ENCODE results near the gene HNRNPM.
"Not testable (repeated sequence)": the region's sequence is repeated elsewhere in the genome, so short reads cannot be mapped to it uniquely, and the experiment has no call there.

Gene HNRNPM

DNA sequence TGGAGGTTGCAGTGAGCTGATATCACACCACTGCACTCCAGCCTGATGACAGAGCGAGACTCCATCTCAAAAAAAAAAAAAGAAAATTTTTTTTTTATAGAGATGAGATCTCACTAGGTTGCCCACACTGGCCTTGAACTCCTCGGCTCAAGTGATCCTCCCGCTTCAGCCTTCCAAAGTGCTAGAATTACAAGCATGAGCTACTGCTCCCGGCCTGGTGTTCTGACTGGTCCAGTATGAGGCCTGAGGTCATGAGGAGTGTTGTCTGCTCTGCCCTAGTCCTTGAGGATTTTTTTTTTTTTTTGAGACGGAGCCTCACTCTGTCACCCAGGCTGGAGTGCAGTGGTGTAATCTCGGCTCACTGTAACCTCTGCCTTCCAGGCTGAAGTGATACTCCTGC, 19.4 kb upstream of the HNRNPM start:
- DNase-seq (ENCODE audit: low read depth), result not testable (repeated sequence)

DNA sequence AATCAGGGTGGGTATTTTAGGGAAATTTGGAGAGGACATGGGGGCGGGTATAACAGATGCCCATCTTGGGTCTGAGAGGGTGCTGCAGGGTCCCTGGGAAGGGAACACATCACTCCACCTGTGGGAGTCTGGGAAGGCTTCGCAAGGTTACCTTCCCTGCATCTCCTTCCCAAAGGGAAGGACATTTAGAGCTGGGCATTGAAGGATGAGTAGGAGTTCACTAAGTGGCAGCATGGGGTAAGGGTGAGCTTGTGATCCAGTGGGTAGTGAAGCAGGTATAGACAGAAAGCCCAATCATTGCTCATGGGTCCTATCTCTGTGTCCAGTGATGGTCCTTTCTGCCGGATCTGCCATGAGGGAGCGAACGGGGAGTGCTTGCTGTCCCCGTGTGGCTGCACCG, 18.5 kb upstream of the HNRNPM start:
- DNase-seq (ENCODE audit: low read depth), result no peak

DNA sequence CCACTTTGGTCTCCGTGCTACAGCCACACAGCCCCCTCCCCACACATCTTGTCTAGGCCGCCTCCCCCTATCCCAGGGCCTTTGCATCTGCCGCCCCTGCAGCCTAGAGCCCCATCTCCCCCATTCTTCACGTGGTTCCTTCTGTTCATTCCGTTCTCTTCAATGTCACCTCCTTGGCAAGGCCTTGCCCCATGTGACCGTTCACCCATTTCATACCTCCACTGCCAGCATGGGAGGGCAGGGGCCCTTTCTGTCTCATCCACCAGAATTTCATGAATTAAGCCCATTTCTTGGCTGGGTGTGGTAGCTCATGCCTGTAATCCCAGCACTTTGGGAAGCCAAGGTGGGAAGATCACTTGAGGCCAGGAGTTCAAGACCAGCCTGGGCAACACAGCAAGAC, 15.7 kb upstream of the HNRNPM start:
- DNase-seq (ENCODE audit: low read depth), result no peak

DNA sequence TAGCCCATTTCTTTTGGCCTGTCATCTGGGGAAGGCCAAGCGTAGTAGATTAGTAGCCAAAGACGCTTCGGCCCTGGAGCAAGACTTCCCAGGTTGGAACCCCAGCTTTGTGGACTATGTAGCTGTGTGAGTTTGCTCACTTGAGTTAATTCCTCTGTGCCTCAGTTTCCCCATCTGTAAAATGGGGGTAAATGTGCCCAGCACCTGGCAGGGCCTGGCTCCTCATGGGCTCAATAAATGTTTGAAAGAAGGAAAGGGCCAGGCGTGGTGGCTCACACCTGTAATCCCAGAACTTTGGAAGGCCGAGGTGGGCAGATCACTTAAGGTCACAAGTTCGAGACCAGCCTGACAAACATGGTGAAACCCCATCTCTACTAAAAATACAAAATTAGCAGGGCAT, 14.9 kb upstream of the HNRNPM start:
- DNase-seq (ENCODE audit: low read depth), result no peak

DNA sequence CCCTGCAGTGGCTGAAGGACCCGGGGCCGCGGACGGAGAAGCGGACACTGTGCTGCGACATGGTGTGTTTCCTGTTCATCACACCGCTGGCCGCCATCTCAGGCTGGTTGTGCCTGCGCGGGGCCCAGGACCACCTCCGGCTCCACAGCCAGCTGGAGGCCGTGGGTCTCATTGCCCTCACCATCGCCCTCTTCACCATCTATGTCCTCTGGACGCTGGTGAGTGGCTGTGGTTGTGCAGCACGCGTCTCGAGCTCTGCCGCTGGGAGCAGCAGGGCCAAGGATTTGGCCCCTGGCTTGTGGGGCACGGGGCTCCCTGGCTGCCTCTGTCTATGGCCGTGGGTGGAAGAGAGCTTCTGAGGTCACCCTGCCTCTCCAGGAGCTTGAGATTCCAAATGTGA, 14.1 kb upstream of the HNRNPM start:
- no peak for DNase-seq (ENCODE audit: low read depth)

DNA sequence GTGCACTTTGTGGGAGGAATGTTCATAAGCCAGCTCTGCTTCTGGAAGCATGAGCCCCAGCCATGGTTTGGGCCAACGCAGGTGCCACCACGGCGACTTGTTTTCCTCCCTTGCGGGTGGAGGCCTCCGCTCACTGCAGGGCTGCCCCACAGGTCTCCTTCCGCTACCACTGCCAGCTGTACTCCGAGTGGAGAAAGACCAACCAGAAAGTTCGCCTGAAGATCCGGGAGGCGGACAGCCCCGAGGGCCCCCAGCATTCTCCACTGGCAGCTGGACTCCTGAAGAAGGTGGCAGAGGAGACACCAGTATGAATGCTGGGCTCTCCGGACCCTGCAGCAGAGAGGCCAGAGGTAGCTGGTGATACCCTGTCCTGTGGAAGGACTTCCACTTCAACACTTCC, 6.5 kb upstream of the HNRNPM start:
- no peak for DNase-seq (ENCODE audit: low read depth)

DNA sequence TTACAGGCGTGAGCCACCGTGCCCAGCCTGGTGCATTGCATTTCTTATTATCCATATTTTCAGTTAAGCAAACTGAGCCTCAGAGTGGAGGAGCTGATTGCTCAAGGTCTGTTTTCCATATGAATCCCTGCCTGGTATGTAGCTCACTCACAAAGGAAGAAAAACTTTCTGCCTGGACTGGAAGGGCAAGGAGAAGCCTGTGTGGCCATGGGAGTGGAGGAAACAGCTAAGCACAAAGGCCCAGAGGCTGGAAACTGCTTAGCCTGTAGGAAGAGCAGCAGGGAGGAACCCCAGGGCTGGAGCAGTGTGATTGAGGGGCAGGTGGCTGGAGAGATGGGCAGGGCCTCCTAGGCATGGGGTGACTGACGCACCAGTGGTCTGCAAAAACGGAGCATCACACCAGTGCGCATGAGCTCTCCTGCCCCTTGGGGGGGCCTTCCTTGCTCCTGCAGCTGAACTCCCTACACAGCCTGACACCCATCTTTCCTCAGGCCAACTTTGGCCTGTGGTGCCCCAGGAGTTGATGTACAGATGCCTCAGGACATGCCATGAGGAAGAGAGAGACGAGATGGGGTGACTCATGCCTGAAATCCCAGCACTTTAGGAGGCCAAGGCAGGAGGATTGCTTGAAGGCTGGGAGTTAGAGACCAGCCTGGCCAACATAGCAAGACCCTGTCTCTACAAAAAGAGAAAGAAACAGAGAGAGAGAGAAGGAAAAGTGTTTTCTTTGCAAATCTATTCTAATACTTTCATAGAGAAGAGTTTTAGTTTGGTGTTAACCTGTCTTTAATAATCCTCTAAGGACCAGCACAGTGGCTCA, 2.8 kb upstream of the HNRNPM start:
- DNase-seq (ENCODE audit: low read depth), result no peak

DNA sequence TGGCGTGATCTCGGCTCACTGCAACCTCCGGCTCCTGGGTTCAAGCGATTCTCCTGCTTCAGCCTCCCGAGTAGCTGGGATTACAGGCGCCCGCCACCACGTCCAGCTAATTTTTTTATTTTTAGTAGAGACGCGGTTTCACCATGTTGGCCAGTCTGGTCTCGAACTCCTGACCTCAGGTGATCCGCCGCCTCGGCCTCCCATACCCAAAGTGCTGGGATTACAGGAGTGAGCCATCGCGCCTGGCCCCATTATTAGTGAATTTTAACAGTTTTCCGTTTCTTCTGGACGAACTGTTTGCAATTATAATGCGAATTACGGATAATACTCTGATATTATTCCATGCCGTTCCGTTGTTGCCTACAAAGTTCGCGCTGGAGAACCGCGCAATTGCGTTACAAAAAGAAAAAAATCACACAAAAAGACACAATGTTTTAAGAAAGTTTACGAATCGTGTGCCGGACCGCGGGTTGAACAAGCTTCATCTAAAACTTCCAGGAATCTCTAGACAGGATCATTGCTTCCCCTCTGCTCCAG, 567 bp upstream of the HNRNPM start:
- not testable (repeated sequence) for DNase-seq (ENCODE audit: low read depth)

DNA sequence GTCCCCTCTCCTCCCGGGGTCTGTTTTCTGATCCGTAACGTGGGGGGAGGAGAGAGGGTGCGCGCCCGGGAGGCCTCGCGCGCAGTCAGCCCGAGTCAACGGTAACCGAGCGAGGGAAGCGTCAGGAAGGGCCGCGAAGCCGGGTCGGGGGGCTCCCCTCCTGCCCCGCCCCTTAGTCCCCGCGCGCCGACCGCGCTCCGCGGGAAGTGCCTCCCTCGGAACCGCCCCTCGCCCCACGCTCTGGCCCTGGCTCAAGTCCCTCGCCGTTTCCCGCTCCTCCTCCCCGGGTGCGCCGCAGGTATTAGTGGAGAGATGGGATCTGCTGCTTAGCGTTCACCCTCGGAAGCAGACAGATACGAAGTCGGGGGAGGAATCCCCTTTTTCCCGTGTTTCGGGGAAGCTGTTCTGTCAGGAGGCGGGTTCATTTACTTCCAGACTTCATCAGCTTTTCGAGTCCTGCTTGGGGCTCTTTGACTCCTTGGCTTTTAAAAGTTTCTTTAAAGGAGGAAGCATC, 770 bp downstream of the HNRNPM start:
- no peak for DNase-seq (ENCODE audit: low read depth)

DNA sequence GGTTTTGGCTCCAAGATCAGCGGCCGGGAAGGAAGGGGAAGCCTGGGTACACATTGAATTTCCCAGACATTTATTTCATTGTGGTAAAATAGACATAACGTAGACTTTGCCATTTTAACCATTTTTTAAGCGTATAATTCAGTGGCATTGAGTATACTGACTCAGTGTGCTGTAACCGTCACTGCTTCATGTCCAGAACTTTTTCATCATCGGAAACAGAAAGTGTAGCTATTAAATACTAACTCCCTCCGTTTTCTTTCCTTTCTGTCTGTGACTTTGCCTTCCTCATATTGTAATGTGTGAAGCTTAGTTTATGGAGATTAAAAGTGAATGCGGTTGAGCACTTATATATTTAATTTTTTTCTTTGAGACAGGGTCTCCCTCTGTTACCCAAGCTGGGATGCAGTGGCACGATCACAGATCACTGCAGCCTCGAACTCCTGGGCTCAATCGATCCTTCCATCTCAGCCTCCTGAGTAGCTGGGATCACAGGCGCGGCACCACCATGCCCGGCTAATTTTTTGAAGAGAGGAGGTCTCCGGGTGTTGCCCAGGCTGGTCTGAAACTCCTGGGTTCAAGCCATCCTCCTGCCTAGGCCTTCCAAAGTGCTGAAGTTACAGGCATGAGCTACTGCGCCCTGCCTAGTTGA, 1.4 kb downstream of the HNRNPM start:
- no peak for DNase-seq (ENCODE audit: low read depth)

DNA sequence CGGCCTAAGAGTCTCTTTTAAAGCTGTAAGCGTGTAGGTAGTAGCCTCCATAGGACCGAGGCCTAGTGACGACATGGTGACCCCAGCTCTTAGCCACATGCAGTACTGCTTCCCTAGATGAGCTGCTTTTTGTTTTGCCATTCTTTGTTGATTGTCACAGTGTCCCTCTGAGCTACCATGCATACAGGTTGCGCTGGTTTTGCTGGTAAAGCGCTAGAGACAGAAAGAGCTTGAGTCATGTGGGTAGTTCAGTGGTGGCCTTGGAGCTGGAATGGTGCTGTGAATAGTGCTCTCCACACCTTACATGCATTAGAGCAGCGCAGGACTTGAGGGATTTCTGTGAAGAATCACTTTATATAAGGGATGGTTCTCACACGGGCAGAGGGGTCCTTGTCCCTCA, 5.1 kb downstream of the HNRNPM start:
- no peak for DNase-seq (ENCODE audit: low read depth)

DNA sequence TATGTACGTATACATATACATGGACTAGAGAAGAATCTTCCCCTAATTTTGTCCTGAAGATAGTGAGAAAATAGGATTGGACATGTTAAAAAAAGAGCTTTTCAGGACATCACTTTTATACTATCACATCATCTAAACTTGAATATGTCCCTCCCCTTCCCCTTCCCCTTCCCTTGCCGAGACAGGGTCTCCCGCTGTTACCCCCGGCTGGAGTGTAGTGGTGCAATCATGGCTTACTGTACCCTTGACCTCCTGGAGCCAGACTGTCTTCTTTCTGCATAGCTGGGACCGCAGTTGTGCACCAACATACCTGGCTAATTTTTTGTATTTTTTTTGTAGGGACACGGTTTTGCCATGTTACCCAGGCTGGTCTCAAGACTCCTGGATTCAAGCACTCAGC, 6.6 kb downstream of the HNRNPM start:
- DNase-seq (ENCODE audit: low read depth), result no peak

DNA sequence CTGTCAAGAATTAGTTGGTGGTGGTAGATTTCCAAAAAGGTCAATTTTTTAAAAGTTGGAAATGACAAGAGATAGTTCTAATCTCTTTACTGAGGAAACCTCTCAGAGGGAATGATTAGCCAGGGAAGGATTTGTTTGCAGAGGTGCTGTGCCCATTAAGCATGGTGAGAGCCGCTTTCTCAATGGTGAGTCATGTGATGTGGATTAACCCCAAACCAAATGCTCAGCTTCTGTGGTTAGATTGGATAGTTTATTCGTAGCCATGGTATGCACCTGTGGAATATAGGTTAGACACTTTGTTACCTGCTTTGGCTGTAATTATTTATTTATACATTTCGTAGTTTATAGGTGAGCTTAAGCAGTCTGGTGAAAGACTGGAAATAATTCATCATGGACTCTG, 7.1 kb downstream of the HNRNPM start:
- peak; percentile 35 for DNase-seq (ENCODE audit: low read depth)

DNA sequence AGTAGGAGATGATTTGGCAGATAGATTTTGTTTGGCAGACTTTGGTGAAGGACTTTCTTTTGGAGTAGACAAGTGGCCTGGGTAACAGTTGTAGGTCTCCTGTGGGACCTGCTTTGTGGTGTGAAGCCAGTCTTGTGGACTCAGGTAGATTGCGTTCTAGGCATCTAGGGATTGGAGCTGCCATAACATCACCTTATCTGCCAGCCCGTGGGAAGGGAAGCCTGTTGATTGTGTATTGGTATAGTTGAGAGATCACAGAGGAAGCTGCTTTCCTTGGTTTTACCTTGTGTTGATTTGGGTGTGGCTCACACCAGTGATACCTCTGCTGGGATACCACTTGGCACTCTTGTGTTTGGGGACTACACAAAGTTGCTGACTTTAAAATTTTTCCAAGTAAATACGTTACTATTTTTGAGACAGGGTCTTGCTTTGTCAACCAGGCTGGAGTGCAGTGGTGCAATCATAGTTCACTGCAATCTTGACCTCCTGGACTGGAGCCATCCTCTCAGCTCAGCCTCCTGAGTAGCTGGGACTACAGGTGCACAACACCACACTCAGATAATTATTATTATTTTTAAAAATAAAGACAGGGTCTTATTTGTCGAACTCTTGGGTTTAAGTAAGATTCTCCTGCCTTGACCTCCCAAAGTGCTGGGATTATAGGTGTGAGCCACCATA, 7.8 kb downstream of the HNRNPM start:
- no peak for DNase-seq (ENCODE audit: low read depth)

DNA sequence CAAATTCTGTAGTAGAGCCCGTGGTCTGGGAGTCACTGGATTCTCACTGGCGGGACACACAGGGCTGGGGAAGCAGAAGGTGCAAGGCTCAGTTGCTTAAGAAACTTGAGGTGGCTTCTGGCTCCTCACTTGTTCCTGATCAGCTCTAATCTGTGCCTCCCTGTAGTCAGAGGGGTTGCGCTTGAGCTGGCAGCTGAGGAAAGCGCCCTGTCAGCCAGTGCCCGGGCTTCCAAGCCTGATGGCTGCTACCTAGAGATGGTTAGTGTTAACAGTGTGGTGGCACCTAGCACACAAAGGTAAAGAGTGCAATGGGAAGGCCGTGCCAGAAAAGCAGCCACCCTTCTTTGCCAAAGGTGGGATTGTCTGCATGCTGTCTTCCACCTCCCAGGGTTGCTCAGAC, 8.8 kb downstream of the HNRNPM start:
- DNase-seq (ENCODE audit: low read depth), result no peak

DNA sequence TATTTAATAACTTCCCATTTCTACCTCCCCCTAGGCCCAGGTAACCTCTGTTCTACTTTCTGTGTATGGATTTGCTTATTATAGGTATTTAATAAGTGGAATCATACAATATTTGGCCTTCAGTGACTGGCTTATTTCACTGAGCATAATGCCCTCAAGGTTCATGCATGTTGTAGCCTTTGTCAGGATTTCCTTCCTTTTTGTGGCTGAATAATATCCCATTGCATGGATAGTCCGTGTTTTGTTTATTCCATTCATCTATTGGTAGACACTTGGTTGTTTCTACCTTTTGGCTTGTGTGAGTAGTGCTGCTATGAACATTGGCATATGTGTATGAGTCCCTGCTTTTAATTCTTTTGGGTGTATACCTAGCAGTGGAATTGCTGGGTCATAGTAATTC, 9.4 kb downstream of the HNRNPM start:
- no peak for DNase-seq (ENCODE audit: low read depth)

DNA sequence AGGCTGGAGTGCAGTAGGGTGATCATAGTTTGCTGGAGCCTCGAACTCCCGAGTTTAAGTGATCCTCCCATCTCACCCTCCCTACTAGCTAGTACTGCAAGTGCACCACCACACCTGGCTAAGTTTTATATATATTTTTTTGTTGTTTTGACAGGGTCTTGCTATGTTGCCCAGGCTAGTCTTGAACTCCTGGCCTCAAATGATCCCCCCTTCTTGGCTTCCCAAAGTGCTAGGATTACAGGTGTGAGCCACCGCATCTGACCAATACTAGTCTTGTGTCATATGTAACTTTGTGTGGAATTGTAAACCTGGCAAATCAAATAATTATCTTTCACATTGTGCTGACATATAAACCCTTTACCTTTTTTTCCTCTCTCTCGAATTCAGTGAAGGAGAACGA, 10.2 kb downstream of the HNRNPM start:
- DNase-seq (ENCODE audit: low read depth), result no peak

DNA sequence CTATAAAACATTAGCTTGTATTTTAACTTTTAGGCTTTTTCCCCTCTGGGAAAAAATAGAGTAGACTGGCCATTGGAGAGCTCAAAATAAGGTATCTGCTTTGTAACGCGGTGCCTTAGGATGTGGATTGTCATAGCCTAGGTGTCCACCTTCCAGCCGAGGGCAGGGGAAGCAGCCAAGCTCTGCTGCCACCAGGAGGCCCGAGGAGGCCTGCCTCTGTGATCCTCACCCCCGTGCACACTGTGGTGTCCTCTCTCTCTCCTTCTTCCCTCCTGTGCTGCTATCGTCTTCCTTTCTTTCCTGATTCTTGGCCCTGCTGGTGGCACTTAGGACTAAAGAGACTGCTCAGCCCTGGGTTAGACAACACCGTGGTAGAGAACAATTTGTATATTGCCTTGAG, 11.3 kb downstream of the HNRNPM start:
- DNase-seq (ENCODE audit: low read depth), result no peak

DNA sequence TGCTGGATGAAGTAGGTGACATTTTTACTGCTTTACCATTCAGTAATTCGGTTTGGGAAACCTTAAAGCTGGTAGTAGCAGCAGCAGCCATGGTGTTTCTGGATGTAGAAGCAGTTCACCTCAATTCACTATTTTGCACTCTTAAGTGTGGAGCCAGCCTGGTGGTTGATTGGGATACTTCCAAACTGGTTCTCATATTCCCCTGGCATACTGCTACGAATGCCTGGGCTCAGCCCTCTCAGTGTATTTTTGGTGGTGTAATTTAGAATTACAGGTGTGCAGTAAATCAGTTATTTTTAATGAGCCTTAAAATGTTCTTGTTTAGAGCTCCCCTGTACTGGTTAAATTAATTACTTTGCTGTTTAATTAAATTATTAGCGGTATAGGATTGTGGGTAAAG, 12.4 kb downstream of the HNRNPM start:
- DNase-seq (ENCODE audit: low read depth), result no peak

DNA sequence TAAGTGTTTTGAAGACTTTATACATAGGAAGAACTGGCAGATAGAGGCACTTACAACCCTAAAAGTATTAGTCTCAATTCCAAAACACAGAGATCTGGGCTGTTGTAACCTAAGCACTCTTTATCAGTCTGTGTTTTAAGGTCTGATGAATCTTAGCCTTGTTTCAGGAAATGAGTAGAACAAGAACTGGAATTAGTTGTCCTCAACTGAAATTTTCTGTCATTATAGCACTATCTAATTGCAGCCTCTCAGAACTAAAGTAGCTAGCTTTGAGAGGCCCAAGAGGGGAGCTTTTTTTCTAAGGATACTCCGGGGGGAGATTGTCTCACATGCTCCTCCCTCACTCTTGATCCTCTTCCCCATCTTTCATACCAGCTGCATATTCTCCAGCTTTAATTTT, 13.1 kb downstream of the HNRNPM start:
- DNase-seq (ENCODE audit: low read depth), result no peak

DNA sequence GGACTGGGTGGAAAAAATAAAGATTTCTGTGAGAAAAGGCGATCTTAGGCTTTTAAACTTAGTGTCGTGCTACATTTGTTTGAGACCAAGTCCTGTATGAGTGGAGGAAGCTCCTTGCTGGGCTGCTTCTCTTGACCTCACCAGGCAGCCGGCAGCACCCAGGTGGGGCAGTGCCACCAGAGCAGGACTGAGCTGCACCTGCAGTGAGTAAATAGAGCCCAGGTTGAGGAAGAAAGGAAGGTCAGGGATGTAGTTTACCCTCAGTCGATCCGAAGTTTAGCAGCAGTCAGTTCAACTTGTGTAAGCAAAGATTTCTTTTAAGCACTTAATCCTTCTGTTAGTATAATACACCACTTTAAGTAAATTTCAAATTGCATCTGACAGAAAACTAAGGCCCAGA, 13.6 kb downstream of the HNRNPM start:
- DNase-seq (ENCODE audit: low read depth), result no peak

DNA sequence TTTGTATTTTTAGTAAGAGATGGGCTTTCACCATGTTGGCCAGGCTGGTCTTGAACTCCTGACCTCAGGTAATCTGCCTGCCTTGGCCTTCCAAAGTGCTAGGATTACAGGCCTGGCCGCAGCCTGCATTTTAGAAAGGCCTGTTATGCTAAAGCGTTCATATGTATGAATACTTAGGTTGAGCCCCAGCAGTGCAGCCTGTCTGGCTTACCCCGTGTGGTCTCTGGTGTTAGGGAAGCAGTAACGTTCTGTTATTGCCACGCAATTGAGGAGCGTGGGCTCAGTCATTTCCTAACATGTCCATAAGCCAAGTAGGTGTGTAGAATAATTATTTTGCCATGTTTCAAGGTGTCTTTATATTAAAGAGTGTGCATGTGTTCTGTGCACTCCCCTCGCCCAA, 14.3 kb downstream of the HNRNPM start:
- DNase-seq (ENCODE audit: low read depth), result no peak

All from non-pigmented ciliary epithelial cell (primary cell).